ENCODE data around the gene FOXE1.

FOXE1 gene

DNA sequence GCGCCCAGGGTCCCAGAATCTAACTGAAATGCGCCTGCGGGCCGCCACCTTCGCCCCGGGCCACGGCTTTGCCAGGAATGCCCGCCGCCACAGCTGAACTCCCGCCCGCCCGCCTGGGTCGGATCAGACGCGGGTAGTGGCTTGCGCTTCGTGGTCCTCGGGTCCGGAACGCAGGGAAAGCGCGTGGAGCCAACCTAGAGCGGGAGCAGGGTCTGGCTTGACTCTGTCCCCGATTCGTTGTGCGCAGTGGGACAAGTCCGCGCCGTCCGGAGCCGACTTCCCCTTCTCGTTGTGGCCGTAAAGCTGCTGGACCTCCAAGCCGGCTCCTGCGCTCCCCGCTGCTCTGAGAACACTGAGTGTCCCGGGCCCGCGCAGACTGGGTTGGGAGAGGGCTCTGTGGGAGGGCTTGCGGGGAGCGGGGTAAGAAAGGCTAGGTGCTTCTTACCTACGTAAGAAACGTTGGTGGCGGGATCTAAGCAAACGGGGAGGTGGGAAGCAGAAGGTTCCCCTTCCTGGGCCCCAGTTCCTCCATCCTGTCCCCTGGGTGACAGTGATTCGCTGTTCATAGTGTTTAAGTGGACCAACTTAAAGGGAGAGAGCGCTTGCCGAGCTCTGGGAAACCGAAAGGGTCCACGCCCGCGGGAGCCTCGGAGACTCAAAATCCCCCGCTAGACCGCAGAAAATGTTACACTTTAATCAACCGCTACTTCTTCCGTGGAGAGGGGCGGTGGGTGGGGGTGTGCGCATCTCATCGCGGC, 4.4 kb upstream of the FOXE1 start:
- DNase-seq: no peak

DNA sequence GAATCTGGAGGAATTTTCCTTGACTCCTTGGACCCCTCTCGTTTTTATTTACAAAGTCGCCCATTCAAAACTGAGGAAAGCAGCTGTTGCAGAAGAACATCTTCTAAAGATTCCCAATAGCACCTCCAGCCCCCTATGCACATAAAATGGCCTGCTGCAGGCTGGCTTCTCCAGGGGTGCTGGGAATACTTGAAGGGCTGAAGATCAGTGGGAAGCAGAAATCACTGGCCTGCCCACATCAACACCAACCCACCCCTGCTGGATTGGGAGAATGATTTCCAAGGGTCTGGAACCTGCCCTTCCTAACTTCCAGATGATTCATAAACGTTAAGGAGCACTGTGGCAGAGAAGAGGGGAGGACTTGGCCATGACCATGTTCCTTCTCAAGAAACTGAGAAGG, 3.0 kb upstream of the FOXE1 start:
- DNase-seq: no peak

DNA sequence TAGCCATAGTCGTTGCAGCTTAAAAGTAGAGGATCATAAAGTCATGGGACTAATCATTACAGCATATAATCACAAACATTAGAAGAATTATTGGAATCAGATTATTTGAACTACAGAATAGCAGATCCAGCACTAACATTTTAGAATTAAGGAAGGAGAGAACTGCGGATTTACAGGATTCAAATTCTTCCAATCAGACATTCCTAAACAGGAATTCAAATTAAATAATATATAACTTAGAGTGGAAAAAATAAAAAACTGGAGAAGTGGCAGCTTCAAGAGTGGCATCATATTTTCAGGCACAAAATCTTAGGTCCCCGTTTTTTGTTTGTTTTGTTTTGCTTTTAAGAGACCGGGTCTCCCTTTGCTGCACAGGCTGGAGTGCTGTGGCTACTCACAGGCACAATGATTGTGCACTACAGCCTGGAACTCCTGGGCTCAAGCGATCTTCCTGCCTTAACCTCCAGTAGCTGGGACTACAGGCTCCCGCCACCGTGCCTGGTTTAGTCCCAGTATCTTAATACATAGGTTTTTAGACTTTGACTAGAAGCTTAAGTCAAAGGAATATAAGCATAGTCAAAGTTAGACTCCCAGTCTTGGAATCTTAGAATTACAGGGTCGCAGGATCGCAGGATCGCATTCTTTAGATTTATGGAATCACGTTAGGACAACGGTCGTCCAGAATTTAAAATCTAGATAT, 2.1 kb upstream of the FOXE1 start:
- no peak for DNase-seq

DNA sequence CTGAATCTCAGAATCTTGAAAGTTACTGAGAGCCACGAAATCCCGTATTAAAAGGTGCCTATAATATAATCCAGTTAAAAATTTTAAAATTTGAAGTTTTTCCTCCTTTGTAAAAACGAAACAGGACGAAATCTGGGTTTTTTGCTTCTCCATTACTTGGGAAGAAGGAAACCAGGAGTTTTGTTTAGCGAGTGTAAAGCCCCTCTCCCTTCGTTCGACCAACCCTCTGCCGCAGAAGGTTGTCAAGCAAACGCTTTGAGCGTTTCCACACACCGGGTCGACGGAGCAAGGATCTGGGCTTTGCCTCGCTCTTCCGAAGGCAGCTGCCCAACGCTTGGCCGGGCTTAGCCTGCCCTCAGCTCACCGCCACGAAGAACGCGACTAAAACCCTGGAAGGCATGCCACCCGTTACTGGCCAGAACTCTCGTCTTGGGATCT, 1.6 kb upstream of the FOXE1 start:
- no peak for DNase-seq

DNA sequence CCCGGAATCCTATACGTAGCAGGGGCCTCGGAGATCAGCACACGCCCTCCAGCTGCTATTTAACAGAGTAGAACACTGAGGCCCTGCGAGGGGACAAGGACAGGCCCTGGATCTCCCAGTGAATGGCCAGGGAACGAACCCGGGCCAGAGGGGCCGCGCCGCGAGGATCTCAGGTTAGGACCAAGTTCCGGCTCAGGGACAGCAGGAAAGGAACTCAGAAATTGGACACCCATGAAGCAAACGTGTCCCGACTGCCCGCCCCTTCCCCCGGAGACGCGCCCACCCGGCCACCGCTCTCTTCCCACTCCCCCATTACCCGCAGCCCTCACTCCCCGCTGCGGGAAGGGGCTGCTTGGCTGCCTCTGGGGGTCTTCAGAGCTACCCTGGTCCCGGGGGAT, 1.0 kb upstream of the FOXE1 start:
- DNase-seq: no peak

DNA sequence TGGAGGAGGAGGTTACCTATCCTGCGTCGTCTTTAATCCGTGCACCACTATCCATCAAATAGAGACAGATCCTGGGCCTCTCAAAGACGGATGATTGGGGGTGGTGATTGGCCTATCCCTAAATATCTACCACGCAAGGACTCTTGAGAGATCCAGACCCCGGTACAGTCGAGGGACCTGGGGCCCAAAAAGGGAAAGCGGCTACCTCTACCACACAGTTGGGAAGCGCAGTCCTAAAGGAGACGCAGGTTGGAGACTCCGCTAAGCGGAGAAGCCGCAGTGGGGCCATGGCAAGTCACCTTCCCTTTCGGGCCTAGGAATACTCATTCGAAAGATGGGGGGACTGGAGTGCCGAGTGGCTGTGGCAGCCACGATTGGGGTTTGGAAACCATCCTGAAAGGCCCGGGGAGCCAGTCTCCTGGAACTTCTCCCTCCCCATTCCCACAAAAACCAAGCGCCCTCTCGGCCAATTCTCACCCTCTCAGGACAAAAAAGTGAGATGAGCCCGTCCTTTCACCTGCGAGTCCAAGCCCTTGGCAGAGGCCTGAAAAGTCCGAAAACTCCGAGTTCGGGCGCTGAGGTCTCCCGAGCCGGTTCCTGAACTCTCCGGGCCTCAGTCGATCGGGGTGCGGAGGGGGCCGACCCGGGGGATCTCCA, 499 bp upstream of the FOXE1 start:
- no peak for DNase-seq

DNA sequence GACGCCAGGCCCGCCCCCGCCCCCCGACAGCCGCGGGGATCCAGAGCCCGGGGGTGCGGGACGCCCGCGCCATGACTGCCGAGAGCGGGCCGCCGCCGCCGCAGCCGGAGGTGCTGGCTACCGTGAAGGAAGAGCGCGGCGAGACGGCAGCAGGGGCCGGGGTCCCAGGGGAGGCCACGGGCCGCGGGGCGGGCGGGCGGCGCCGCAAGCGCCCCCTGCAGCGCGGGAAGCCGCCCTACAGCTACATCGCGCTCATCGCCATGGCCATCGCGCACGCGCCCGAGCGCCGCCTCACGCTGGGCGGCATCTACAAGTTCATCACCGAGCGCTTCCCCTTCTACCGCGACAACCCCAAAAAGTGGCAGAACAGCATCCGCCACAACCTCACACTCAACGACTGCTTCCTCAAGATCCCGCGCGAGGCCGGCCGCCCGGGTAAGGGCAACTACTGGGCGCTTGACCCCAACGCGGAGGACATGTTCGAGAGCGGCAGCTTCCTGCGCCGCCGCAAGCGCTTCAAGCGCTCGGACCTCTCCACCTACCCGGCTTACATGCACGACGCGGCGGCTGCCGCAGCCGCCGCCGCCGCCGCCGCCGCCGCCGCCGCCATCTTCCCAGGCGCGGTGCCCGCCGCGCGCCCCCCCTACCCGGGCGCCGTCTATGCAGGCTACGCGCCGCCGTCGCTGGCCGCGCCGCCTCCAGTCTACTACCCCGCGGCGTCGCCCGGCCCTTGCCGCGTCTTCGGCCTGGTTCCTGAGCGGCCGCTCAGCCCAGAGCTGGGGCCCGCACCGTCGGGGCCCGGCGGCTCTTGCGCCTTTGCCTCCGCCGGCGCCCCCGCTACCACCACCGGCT, 1.0 kb downstream of the FOXE1 start:
- peak; percentile 48 for DNase-seq

DNA sequence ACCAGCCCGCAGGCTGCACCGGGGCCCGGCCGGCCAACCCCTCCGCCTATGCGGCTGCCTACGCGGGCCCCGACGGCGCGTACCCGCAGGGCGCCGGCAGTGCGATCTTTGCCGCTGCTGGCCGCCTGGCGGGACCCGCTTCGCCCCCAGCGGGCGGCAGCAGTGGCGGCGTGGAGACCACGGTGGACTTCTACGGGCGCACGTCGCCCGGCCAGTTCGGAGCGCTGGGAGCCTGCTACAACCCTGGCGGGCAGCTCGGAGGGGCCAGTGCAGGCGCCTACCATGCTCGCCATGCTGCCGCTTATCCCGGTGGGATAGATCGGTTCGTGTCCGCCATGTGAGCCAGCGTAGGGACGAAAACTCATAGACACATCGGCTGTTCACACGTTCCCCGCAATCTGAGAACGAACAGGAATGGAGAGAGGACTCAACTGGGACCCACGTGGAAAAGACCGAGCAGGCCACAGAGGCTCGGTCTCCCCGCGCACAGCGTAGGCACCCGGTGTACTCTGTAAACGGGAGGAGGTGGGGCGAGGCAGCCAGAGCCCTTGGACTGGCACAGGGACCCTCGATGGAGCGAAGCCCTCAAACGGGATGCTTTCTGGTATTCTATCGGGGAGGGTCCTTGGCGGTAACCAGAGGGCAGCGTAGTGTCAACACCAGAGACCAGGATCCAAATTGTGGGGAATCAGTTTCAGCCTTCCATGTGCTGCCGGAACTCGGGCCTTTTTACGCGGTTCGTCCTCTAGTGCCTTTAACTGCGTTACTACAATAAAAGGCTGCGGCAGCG, 1.9 kb downstream of the FOXE1 start:
- DNase-seq: no peak

DNA sequence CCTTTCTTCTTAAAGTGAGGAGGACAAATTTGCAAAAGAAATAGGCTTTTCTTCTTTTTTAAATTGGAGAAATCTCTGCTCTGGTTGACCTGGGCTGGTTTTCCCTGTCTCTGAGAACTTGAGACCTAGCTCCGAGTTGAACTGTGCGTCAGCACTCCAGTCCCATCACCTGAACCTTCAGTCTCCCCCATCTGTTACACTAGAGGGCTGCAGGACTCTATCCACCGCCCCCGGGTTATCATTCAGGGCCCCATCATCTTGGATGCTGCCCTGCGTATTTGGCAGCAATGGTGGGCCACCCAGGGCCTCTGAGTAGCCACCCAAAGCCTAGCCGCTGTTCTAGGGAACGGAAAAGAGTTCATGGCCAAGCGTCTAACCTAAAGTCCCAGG, 2.5 kb downstream of the FOXE1 start:
- DNase-seq: no peak

DNA sequence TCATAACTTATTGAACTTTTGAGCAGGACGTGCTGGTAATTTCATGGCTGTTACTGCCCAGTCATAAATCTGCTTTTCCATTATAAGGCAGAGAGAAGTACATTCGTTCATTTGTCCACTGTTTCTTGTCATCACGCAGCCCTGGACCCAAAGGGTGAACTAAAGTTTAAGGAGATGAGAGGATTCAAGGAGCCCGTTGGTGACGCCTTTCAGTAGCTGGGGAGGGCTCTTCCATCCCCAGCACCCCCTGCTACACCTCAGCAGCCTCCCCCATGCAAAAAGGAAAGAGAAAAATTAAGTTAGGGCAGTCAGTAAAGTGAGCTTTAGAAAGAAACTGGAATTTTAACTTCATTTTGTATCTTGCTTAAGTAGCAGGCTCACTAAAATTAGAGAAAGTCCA, 2.9 kb downstream of the FOXE1 start:
- DNase-seq: no peak

DNA sequence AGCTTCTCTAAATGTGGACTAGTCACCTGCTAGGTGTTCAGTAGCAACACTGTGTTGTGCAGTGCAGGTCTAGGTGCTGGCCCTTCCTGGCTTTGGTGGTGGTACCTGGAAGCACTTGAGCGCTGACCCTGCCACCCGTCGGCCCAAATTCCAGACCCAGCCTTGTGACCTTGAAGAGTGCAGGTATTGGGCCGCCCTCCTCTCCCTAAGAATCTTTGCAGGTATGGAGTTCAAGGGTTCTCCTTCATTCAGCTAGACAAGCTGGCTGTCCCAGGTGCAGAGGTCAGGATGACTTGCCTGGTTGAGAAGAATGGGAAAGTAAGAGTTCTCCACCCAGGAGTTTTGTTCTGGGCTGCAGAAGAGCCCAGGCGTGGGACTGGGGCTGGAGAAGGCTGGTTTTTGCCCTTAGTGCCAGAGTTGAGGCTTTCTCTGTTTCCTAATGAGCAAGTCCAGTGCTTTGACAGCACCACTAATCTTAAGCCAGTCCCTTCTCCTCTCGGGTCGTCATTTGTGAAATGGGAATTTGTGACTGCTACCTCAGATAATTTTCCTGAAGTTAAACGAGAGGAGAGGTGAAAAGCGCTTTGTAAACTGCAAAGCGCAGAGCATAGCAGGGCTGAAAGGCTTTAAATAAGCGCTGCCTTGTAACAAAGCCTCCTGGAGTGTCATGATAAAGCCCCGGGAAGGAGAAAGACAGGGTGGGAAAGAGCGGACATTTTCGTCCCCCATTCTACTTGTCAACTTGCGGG, 4.0 kb downstream of the FOXE1 start:
- no peak for DNase-seq

DNA sequence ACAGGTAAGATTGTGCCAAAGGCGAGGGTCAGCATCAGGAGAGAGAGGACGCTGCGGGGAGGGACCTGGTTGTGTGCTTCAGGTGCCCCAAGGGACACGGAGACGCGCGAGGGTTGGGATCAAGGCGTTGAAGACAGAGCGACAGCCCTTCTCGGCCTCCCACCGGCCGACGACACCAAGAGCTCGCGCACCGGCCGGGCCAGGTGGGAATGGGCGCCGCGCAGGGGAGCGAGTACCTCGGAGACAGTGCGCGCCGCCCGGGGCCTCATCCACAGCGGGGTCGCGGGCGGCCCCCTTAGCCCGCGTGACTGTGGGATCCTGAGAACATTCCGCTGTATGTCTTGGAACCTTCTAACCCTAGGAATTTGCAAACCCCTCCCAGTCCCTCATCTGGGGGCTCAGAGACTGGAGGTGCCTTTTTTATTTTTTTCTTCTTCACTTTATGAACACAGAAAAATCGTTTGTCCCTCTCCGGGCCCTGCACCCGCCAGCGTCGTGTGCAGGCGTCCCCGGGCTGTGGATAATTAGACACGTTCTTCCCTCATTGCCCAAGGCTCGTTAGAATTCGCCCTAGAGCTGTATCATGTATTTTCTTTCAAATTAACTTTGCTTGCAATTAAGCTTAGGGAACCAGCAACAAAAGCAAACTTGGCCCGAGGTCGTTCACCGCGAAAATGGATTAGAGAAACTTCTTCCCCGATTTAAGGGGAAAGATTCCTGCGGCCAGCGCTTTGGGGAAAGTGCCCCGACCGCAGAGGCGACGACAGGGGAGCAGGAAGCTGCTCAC, 4.8 kb downstream of the FOXE1 start:
- no peak for DNase-seq

DNA sequence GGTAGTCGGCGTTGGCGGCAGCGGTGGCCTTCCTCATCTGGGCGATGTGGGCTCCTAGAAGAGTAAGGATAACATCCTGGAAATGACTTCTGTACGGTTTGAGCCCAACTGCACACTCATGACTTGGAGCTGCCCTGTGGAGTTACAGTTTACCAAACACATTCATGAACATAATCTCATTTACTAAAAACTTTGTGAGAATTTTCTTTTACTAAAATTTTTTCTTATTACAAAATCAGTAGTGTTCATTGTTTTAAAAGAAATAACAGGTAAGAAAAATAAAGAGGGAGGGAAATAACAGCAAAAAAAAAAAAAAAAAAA, 5.3 kb downstream of the FOXE1 start:
- no peak for DNase-seq

DNA sequence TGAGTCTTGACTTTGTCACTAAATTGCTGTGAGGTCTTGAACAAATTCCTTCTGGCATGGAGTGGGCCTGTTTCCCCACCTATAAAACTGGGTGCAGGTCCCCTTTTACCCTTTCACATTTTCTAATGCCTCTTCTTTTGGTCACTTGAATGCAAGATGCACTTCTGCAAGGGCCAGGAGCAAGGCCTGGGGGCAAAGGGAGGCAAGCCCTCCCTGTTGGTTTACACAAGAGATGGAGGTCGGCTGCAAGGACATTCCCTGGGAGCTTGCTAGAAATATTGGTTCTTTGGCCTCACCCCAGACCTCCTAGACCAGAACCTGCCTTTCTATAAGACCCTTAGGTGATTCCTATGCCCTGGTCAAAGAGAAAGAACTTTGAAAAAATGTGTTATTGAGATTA, 5.8 kb downstream of the FOXE1 start:
- no peak for DNase-seq

DNA sequence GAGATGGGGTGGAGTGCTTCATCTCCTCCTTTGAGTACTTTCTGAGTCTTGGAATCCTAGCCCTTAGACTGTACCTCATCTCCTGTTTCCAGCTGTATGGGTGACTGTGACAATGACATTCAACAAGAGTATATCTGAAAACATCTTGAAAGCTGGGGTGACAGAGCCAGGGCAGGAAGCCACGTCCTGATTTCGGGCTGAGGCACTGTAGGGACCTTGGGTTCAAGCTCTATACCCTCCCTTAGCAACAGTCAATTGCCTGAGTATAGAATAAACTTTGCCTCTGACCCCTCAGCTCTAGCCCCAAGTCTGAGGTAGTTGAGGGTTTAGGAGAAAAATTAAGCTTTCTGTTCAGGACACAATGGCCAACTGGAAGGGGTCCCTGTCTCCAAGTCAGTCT, 6.3 kb downstream of the FOXE1 start:
- no peak for DNase-seq

DNA sequence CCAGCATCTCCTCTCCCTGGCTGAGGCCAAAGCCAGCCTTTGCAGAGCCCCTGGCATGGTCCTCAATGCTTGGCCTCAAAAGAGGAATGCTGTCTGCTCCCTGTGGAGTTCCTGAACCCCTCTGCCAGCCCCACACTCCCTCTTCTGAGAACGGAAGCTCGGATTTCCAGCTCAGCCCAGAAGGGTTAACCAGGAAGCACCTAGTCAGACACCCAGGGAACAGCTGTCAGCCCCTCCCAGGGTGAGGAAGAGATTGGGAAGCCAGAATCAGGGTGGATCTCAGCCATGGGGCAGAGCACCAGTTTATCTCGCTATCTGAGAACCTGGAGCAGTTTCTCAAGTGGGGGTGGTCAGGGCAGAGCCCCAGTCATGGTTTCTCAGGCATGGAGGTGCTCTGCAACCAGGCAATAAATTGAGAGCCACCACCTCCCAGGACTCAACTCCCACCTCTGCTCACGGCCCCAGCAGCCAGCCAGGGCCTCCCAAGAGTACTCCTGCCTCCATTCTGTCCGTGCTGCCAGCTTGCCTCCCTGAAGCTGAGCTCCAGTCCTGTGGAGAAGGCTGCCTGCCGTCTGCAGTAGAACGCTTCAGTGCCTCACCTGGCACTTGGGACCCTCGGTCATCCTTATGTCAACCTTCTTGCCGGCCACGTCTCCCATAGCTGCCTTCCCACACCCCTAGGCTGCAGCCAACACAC, 7.6 kb downstream of the FOXE1 start:
- no peak for DNase-seq

DNA sequence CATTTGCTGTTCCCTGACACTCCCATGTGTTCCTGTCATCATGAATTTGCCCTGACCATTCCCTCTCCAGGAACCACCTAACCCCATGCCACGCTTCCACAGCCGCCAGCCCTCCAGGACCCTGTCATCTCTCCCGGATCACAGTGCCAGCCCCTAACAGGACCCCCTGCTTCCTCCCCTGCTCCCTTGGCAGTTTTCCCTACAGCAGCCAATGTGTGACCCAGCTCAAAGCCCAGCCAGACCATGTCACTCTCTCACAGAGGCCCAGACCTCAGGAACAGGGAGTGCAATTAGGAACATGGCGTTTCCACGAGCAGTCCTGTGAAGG, 8.1 kb downstream of the FOXE1 start:
- no peak for DNase-seq

DNA sequence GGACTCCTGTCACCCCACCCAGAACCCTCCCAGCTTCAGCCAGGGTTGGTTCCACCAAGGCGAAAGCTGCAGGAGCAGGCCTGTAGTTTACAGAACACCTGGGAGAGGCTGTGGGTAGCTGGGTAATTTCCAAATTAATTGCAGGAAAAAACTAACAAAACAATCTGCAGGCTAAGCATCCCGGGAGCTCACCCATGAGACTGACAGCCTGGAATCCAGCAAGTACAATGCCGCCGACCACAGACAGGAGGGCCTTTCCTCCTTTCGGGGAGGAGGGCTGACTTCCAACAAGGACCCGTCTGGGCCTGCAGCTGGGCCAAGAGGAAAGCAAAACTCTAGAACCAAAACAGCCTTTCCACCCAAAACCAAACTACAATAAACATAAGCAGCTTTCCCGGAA, 10.3 kb downstream of the FOXE1 start:
- no peak for DNase-seq

DNA sequence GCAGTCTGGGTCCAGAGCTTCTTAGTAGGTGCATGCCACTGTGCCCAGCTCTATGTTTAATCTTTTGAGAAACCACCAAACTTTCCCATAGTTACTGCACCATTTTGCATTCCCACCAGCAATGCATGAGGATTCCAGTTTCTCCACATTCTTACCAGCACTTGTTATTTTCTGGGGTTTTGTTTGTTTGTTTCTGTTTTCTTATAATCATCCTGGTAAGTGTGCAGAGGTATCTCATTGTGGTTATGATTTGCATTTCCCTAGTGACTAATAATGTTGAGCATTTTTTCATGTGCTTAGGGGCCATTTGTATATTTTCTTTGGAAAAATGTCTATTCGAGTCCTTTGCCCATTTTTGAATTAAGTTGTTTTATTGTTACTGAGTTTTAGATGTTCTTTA, 11.4 kb downstream of the FOXE1 start:
- DNase-seq: no peak

DNA sequence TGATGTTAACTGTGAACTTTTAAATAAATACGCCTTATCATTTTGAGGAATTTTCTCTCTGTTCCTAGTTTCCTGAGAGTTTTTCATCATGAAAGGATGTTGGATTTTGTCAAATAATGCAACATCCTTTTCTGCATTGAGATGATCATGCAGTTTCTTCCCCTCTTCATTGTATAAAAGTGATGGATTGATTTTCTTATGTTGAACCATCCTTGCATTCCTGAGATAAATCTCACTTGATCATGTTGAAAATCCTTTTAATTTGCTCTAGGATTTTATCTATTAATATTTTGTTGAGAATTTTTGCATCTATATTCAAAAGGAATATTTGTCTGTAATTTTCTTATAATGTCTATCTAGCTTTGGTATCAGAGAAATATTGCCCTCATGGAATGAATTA, 13.3 kb downstream of the FOXE1 start:
- no peak for DNase-seq

DNA sequence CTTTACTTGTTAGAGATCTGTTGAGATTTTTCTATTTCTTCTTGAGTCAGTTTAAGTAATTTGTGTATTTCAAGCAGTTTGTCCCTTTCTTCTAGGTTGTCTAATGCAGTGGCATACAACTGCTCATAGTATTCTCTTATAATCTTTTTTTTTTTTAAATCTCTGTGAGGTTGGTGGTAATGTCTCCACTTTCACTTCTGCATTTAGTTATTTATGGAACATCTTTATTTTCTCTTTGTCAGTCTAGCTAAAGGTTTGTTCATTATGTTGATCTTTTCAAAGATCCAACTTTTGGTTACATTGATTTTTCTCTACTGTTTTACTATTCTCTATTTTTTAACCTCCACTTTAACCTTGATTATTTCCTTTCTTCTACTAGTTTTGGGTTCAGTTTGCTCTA, 13.8 kb downstream of the FOXE1 start:
- DNase-seq: no peak

All from NCI-H510A (cell line).